ENCODE data around the gene ADSS1.

The ADSS1 gene

GRCh38 chr14:104752735-104753527 is 28.9 kb downstream of the ADSS1 start, which contains the start of gene SIVA1:
Gene SIVA1, plus strand, starts transcription at chr14:104753147. Its CDS starts 55 bp downstream, at chr14:104753202.
- peak within 1 kb of the TSS; percentile 92 for H2AFZ ChIP-seq (ENCODE audit: low read depth, low read length)
- peak within 1 kb of the TSS; percentile 97 for H3K9ac ChIP-seq (ENCODE audit: low read length)
- under 1% methylated on average over 84 of the region's 95 CpGs for WGBS
- H3K14ac ChIP-seq (ENCODE audit: low read length in 2 of 2): peak within 1 kb of the TSS in 1 of 2 experiments; percentile 99
- peaks cover 30 to 31% of the 10 kb centered on the region in 2 experiments for H3K36me3 ChIP-seq (ENCODE audit: control insufficient read depth in 1 of 2, insufficient read depth in 2 of 2, low read depth in 1 of 2, low read length in 2 of 2)
- H3K4me2 ChIP-seq (ENCODE audit: low read length, poor library complexity, severe bottlenecking): peak within 1 kb of the TSS; percentile 95
- H2AK5ac ChIP-seq (ENCODE audit: low read length, severe bottlenecking): no peak within 1 kb of the TSS
- H3K18ac ChIP-seq (ENCODE audit: low read depth in 1 of 2, low read length in 2 of 2): peak within 1 kb of the TSS; percentile 92 to 98
- no peak within 1 kb of the TSS for H3K27ac ChIP-seq (ENCODE audit: low read length, poor library complexity, severe bottlenecking)
- H4K8ac ChIP-seq (ENCODE audit: low read length): peak within 1 kb of the TSS; percentile 94
- peak; percentile 99 for DNase-seq
- no peaks in the 10 kb centered on the region for H3K9me3 ChIP-seq (ENCODE audit: control insufficient read depth, low read length)
- H3K27me3 ChIP-seq (ENCODE audit: control insufficient read depth in 1 of 2, insufficient read depth in 1 of 2, low read length in 2 of 2): no peaks in the 10 kb centered on the region
- no peak within 1 kb of the TSS for H2BK5ac ChIP-seq (ENCODE audit: low read depth, low read length, poor library complexity, severe bottlenecking)
- H3K4me1 ChIP-seq (ENCODE audit: control insufficient read depth, insufficient read depth, low read depth, low read length): peaks cover 39% of the 10 kb centered on the region
- peak within 1 kb of the TSS; percentile 54 for H2BK120ac ChIP-seq (ENCODE audit: low read depth, low read length)
- H3K4ac ChIP-seq (ENCODE audit: low read depth in 1 of 2, low read length in 2 of 2): peak within 1 kb of the TSS; percentile 73 to 91
- peak within 1 kb of the TSS in 1 of 2 experiments; percentile 48 for H3K23ac ChIP-seq (ENCODE audit: low read length in 2 of 2)
- peak within 1 kb of the TSS; percentile 29 to 52 for H2BK12ac ChIP-seq (ENCODE audit: low read length in 2 of 2)
- peak within 1 kb of the TSS; percentile 96 for H3K4me3 ChIP-seq (ENCODE audit: insufficient read depth in 1 of 2, low read depth in 1 of 2, low read length in 2 of 2)
- peaks cover 26% of the 10 kb centered on the region for H3K79me1 ChIP-seq (replicated peaks; ENCODE audit: low read length, poor library complexity, severe bottlenecking)
- H2BK15ac ChIP-seq (ENCODE audit: low read depth, poor library complexity, severe bottlenecking): peak within 1 kb of the TSS; percentile 62
- peak within 1 kb of the TSS; percentile 85 for H4K91ac ChIP-seq (ENCODE audit: low read length)

GRCh38 chr14:104753528-104754212 is 29.6 kb downstream of the ADSS1 start:
- peak overlapping the region in 1 of 2 experiments; percentile 99 for H3K14ac ChIP-seq (ENCODE audit: low read length in 2 of 2)
- H3K4me1 ChIP-seq (ENCODE audit: control insufficient read depth, insufficient read depth, low read depth, low read length): peaks cover 37% of the 10 kb centered on the region
- H2AK5ac ChIP-seq (ENCODE audit: low read length, severe bottlenecking): no peak overlapping the region
- peak overlapping the region; percentile 73 to 91 for H3K4ac ChIP-seq (ENCODE audit: low read depth in 1 of 2, low read length in 2 of 2)
- no peaks in the 10 kb centered on the region for H3K9me3 ChIP-seq (ENCODE audit: control insufficient read depth, low read length)
- no peaks in the 10 kb centered on the region for H3K27me3 ChIP-seq (ENCODE audit: control insufficient read depth in 1 of 2, insufficient read depth in 1 of 2, low read length in 2 of 2)
- WGBS: 3% methylated on average over 30 of the region's 30 CpGs
- peak overlapping the region; percentile 54 for H2BK120ac ChIP-seq (ENCODE audit: low read depth, low read length)
- peak overlapping the region; percentile 92 to 98 for H3K18ac ChIP-seq (ENCODE audit: low read depth in 1 of 2, low read length in 2 of 2)
- H3K36me3 ChIP-seq (ENCODE audit: control insufficient read depth in 1 of 2, insufficient read depth in 2 of 2, low read depth in 1 of 2, low read length in 2 of 2): peaks cover 36 to 37% of the 10 kb centered on the region in 2 experiments
- H3K23ac ChIP-seq (ENCODE audit: low read length in 2 of 2): peak overlapping the region in 1 of 2 experiments; percentile 48
- H3K79me1 ChIP-seq (replicated peaks; ENCODE audit: low read length, poor library complexity, severe bottlenecking): peaks cover 29% of the 10 kb centered on the region
- no peak overlapping the region for H2AFZ ChIP-seq (ENCODE audit: low read depth, low read length)
- H2BK5ac ChIP-seq (ENCODE audit: low read depth, low read length, poor library complexity, severe bottlenecking): no peak overlapping the region
- peak overlapping the region; percentile 85 for H4K91ac ChIP-seq (ENCODE audit: low read length)
- H4K8ac ChIP-seq (ENCODE audit: low read length): peak overlapping the region; percentile 48
- no peak overlapping the region for H3K27ac ChIP-seq (ENCODE audit: low read length, poor library complexity, severe bottlenecking)
- H3K9ac ChIP-seq (ENCODE audit: low read length): peak overlapping the region; percentile 97
- H2BK12ac ChIP-seq (ENCODE audit: low read length in 2 of 2): peak overlapping the region in 1 of 2 experiments; percentile 2
- peak; percentile 20 for DNase-seq
- peak overlapping the region; percentile 95 for H3K4me2 ChIP-seq (ENCODE audit: low read length, poor library complexity, severe bottlenecking)
- H2BK15ac ChIP-seq (ENCODE audit: low read depth, poor library complexity, severe bottlenecking): peak overlapping the region; percentile 44
- peak overlapping the region; percentile 96 for H3K4me3 ChIP-seq (ENCODE audit: insufficient read depth in 1 of 2, low read depth in 1 of 2, low read length in 2 of 2)

GRCh38 chr14:104754213-104754851 is 30.3 kb downstream of the ADSS1 start:
- Histone ChIP-seq H3K9me3 (ENCODE audit: control insufficient read depth, low read length) (no peaks in the 10 kb centered on the region), H2BK15ac (ENCODE audit: low read depth, poor library complexity, severe bottlenecking) (no peak overlapping the region), H3K23ac (ENCODE audit: low read length in 2 of 2) (peak overlapping the region in 1 of 2 experiments; percentile 74), H3K4ac (ENCODE audit: low read depth in 1 of 2, low read length in 2 of 2) (no peak overlapping the region), H2BK120ac (ENCODE audit: low read depth, low read length) (no peak overlapping the region), H3K18ac (ENCODE audit: low read depth in 1 of 2, low read length in 2 of 2) (no peak overlapping the region), H3K27me3 (ENCODE audit: control insufficient read depth in 1 of 2, insufficient read depth in 1 of 2, low read length in 2 of 2) (no peaks in the 10 kb centered on the region), H2BK5ac (ENCODE audit: low read depth, low read length, poor library complexity, severe bottlenecking) (no peak overlapping the region), H3K4me2 (ENCODE audit: low read length, poor library complexity, severe bottlenecking) (peak overlapping the region; percentile 95), H3K9ac (ENCODE audit: low read length) (peak overlapping the region; percentile 97), H3K14ac (ENCODE audit: low read length in 2 of 2) (no peak overlapping the region), H3K79me1 (replicated peaks; ENCODE audit: low read length, poor library complexity, severe bottlenecking) (peaks cover 32% of the 10 kb centered on the region), H3K4me1 (ENCODE audit: control insufficient read depth, insufficient read depth, low read depth, low read length) (peaks cover 31% of the 10 kb centered on the region), H2BK12ac (ENCODE audit: low read length in 2 of 2) (no peak overlapping the region), H2AFZ (ENCODE audit: low read depth, low read length) (no peak overlapping the region), H4K91ac (ENCODE audit: low read length) (no peak overlapping the region), H2AK5ac (ENCODE audit: low read length, severe bottlenecking) (no peak overlapping the region), H3K27ac (ENCODE audit: low read length, poor library complexity, severe bottlenecking) (no peak overlapping the region), H3K36me3 (ENCODE audit: control insufficient read depth in 1 of 2, insufficient read depth in 2 of 2, low read depth in 1 of 2, low read length in 2 of 2) (peaks cover 42 to 44% of the 10 kb centered on the region in 2 experiments), H4K8ac (ENCODE audit: low read length) (no peak overlapping the region), H3K4me3 (ENCODE audit: insufficient read depth in 1 of 2, low read depth in 1 of 2, low read length in 2 of 2) (peak overlapping the region in 1 of 2 experiments; percentile 96)
- 85% methylated on average over 11 of the region's 13 CpGs for WGBS
- no peak for DNase-seq

All from mesenchymal stem cell (in vitro differentiated cells and primary cell).